Activated CD4-positive, alpha-beta T cell treated with anti-CD3 and anti-CD28 coated beads for 4 hours (primary cell): ENCODE measurements around the gene NTNG1.

Experiments used
- DNase-seq, 2 donors: peaks; one replicate each; pipeline ENCODE4 v3.0.0-alpha.2; 2020

The NTNG1 gene

GRCh38 chr1:107525961-107526360 lies 385.1 kb downstream of the NTNG1 start:
- DNase-seq, result no peak

- no peak for DNase-seq
Observed at GRCh38 chr1:107526524-107527198, 385.8 kb downstream of the NTNG1 start.

GRCh38 chr1:107529511-107530149 lies 388.8 kb downstream of the NTNG1 start:
- no peak for DNase-seq

GRCh38 chr1:107530543-107530942 lies 389.7 kb downstream of the NTNG1 start:
- no peak for DNase-seq

- no peak for DNase-seq
Observed at GRCh38 chr1:107531065-107531908, 390.4 kb downstream of the NTNG1 start.

- no peak for DNase-seq
Observed at GRCh38 chr1:107532318-107532717, 391.5 kb downstream of the NTNG1 start.
